GM12801 (cell line): ENCODE measurements around the gene ETFBKMT.

Experiments used
- TF ChIP-seq, protein P1 (sequence below): IDR thresholded peaks from one replicate; pipeline ENCODE4 v1.5.1; 2011; ENCODE audit warnings: control low read depth; ENCODE audit not compliant: insufficient read length; ENCODE audit errors: extremely low read depth

ETFBKMT gene

DNA sequence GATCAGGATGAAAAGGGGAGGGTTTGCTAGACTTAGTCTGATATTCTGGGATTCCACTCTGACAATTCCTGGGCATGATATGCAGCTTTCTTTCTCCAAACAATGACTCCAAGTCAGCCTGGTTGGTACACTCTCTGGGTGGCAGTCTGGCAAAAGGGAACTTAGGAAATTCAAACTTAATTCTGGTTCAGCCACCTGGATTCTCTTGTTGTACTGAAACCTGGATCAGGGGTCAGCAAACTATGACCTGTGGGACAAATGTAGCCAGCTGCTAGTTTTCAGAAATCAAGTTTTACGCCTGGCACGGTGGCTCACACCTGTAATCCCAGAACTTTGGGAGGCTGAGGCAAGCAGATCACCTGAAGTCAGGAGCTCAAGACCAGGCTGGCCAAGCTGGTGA lies 63.1 kb downstream of the ETFBKMT start:
- TF ChIP-seq, protein P1, sequence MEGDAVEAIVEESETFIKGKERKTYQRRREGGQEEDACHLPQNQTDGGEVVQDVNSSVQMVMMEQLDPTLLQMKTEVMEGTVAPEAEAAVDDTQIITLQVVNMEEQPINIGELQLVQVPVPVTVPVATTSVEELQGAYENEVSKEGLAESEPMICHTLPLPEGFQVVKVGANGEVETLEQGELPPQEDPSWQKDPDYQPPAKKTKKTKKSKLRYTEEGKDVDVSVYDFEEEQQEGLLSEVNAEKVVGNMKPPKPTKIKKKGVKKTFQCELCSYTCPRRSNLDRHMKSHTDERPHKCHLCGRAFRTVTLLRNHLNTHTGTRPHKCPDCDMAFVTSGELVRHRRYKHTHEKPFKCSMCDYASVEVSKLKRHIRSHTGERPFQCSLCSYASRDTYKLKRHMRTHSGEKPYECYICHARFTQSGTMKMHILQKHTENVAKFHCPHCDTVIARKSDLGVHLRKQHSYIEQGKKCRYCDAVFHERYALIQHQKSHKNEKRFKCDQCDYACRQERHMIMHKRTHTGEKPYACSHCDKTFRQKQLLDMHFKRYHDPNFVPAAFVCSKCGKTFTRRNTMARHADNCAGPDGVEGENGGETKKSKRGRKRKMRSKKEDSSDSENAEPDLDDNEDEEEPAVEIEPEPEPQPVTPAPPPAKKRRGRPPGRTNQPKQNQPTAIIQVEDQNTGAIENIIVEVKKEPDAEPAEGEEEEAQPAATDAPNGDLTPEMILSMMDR = no peak
